GM18517 (cell line): Measurements from ENCODE around the gene EIF1.
"Not testable (repeated sequence)": the region's sequence is repeated elsewhere in the genome, so short reads cannot be mapped to it uniquely, and the experiment has no call there.

Source experiments
- ATAC-seq: cut with Tn5 transposase; IDR thresholded peaks from one replicate; pipeline ENCODE4 v1.9.1; 2021; ENCODE audit warnings: mild to moderate bottlenecking, moderate library complexity; ENCODE audit not compliant: unreplicated experiment

The EIF1 gene

DNA sequence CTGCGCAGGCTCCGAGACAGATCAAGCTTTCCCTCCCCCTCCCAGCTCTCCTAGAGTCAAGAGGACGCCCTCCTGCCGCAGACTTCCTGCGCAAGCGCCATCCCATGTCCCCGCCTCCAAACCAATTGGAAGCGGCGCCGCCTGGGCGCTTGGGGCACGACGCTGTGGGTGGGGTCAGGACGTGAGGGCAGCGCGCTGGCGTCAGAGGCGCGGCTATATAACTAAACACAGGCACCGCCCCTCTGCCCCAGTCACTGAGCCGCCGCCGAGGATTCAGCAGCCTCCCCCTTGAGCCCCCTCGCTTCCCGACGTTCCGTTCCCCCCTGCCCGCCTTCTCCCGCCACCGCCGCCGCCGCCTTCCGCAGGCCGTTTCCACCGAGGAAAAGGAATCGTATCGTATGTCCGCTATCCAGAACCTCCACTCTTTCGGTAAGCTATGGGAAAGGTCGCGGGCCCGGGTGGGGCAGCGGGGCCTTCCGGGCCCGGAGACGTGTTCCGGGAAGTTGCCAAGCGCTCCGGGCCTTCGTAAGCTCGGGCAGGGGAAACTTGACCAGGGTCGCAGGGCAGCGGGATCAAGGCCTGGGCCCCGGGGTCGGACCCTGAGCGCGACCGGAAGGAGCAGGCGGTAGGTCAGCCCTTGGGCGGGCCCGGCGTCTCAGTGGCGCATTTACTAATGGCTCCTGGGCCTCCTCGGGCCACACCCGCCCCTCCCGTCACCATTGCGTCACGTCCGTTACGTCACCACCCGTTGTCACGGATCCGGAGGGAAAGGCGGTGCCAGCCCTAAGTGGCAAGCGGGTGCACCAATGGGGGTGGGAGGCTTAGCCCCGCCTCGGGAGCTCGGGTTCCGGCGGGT lies at the start of gene EIF1:
EIF1 (plus strand) TSS at position 245 of the 856 bp plus-strand sequence; CDS start at position 399, 154 bp downstream.
- peak; percentile 71 for ATAC-seq

DNA sequence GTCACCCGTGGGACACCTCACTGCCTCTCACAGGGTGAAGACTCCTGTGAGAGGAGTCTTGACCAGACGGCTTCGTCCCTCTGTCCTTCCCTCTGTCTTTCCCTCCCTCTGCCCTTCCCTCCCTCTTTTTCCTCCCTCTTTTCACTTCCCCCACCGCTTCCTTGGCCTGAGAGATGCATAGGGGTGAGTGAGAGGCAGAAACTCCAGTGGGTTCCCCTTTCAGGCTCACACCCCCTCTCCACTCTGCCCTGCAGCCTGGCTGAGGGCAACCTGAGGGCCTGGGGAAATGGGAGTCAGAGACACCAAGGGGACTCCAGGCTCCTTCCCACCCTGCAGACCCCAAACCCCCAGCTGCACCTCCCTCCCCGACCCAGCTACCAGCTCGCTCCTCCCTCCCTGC lies 49.7 kb upstream of the EIF1 start:
- ATAC-seq, result no peak

DNA sequence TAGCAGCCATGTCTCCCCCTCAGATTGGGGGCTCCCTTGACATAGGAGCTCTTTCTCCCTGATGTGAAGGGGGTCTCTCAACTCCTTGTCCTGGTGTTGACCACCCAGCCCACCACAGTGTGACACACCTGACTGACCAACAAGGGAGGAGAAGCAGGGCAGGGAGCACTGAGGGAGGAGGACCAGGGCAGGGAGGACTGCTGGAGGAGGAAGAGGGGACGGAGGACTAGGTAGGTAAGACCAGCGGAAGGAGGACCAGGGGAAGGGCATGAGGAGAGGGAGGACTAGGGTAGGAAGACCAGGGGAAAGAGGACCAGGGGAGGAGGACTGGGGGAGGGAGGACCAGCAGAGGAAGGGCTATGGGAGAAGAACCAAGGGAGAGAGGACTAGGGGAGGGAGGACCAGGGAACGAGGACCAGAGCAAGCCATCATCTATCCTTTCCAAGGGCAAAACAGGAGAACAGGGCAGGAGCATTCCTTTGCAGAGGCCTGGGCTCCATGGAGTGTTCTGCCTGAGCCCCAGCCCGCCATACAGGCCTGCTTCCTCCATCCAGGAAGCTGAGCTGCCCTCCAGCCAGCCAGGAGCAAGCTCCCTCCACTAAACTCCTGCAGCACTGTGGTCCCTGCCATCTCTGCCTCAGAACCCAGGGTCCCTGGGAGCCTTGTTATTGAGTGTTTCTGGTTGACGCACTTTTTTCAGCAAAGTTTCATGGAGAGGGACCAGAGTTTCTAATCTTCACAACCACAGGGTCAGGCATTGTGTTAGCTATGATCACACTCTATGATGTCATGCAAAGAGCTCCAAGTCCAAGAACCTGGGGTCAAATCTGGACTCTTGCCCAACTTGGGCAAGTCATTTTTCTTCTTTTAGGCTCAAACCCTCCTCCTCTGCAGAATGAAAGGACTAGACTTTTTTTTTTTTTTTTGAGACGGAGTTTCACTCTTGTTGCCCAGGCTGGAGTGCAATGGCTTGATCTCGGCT lies 48.9 kb upstream of the EIF1 start:
- ATAC-seq, result no peak

DNA sequence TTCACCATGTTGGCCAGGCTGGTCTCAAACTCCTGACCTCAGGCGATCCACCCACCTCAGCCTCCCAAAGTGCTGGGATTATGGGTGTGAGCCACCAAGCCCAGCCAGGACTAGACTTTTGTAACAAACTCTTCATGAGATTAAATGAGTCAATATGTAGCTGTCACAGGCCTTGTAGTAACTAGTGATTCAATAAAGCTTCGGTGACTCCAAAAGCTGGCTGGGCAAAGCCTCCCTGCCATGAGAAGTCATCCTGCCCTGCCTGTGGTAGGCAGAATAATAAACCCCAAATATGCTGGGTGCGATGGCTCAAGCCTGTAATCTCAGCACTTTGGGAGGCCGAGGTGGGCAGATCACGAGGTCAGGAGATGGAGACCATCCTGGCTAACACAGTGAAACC lies 48.1 kb upstream of the EIF1 start:
- ATAC-seq, result not testable (repeated sequence)

DNA sequence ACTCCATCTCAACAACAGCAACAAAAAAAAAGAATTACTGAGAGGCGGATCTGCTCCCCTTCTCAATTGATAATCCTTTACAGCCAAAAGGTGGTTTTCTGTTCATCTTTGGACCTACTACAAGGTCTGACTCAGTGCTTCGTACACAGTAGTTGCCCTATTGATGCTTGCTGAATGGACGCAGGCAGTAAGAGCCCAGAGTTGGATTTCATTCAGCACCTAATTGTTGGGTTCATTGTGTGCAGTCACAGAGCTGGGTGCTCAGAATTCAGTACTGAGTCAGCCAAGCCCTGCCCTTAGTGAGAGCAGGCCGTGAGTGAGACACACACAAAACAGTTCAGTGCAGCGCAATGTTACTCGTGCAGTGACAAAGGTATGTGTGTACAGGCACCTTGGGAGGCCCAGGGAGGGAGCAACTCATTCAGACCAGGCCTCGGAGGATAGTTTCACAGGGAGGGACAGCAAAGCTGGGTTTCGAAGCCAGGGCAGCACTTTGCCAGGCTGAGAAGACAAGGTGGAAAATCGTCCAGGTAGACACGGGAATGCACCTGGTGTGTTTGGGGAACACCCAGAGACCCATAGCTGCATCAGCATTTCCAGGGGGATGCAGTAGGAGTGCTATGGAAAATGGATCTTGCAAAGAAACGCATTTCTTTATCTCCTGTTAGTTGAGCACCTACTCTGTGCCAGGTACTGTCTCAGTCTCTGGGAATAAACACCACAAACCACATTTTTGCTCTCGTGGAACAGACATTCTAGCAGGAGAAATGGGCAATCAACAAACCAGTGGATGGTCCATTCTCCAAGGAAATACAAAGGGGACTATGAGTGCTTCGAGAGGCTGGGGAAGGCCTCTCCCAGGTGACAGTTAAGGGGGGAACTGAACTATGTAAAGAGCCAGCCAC lies 46.2 kb upstream of the EIF1 start:
- ATAC-seq, result no peak

DNA sequence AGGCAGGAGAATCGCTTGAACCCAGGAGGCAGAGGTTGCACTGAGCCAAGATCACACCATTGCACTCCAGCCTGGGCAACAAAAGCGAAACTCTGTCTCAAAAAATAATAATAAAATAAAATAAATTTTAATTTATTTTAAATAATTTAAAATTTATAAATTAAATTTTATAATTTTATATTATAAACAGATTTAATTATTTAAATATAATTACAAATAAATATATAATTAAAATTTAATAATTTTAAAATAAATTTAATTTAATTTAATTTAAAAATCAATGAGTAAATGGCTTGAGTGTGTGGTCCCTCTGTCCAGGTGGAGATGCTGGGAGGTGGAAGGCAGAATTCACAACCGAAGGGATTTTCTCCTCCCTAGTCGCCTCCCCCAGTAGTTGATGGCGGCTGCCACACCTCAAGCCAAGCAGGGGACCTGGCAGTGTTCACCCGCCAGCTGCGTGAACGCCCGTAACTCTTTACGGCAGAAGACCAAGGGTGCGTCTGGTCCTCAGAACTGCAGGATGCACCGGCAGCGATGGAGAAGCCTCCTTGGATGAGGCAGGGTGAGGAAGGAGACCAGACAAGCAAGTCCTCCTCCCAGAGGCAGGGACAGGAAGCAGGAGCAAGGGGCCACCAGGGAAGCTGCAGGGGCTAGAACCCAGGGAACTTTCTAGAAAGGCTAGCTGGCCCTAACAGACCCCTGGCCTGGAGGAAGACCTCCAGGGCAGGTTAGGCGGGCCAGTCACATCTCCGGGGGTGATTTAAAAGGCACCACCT lies 41.5 kb upstream of the EIF1 start:
- no peak for ATAC-seq

DNA sequence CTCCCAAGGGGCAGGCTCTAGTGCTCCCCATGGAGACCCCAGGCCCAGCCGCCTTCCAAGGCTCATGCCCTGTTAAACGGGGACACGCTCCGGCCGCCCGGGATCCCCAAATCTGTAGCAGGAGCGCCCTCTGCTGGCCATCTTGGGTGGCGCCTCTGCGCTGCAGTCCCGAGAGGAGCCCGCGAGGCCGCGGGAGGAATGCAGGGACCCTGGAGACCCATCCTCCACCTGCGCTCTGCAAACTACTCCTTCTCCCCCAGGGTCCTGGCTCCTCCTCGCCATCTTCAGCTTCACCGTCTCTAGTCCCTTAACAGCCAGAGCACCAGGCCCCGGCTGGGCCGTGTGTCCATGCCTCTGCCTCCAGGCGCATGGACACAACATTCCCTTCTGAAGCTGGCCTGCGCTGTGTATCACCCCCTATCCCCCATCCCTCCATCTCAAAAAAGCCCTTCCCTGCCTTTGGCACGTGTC lies 40.7 kb upstream of the EIF1 start:
- ATAC-seq, result no peak

DNA sequence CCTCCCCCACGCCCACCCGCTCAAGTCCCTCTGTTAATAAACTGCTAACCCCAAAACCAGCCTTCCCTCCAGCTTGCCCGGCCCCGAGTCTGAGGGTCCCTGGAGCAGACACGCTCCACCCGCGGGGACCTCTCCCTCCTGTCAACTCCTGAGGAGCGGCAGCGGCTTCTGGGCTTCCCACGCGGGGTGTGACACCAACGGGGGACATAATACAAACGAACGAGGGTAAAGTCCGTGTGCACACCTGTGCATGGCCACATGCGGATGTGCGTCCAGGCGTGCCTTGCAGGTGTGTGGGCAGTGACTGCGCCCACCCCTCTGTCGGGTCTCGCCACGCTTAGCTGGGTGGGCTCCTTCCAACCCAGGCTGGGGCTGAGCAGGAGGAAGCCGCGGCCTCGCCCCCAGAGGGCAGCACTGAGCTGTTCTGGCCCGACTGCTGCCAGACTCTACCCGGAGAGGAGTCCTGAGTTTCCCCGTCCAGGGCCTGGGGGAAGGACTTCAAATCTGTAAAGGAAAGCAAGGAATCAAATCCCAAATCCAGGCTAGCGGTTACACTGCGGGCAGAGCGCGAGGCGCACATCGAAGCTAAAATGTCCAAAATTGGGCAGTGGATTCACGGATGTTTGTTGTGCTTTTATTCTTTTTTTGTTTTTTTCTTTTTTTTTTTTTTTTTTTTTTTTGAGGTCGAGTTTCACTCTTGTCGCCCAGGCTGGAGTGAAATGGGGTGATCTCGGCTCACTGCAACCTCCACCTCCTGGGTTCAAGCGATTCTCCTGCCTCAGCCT lies 40.1 kb upstream of the EIF1 start:
- no peak for ATAC-seq

DNA sequence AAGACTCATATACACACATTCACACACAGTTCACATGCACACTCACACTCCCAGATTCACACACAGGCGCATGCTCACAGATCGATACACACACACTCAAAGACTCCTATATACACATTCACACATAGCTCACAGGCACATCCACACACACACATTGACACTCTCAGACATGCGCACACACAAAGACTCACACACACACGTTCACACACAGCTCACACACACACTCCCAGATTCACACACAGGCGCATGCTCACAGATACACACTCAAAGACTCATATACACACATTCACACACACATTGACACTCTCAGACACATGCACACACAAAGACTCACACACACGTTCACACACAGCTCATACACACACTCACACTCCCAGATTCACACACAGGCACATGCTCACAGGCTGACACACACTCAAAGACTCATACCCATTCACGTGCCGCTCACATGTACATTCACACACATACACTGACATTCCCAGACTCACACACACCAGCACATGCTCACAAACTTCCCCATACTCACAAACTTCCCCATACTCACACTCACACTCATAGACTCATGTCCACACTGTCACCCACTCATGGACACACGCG lies 38.7 kb upstream of the EIF1 start:
- ATAC-seq, result no peak

DNA sequence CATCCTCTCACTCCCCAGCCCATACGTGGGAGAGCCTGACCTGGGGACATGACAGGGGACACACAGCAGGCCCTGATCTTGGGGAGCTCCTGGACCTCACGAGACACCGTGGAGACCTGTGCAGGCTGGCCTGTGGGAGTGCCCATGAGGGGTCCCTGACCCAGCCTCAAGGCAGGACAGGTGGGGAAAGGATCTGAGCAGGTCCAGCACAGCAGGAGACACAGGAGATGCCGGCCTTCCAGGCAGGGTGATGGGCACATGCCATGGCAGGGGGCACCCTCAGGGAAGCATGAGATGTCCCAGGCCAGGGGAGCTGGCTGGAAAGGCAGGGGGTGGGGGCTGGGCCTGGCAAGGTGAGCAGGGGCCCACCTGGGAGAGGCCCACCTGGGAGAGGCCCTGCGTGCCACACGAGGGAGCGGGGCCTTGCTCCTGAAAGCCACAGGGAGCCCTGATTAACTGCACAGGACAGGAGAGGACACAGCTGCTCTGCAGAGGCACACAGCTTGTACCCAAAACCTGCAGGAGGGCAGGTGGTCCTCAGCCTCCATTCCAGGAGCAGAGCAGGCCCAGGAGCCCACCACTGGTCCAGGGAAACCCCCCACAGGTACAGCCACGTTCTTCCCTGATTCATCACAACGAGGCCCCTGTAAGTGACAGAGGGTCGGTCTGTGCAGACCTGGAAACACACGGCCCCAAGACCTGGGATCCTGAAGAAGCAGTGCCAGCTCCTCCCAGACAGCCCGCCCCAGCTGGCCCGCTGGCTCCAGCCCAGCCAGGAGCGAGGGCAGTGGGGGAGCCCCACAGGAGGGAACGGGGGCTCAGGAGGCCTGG lies 37.7 kb upstream of the EIF1 start:
- ATAC-seq, result no peak

DNA sequence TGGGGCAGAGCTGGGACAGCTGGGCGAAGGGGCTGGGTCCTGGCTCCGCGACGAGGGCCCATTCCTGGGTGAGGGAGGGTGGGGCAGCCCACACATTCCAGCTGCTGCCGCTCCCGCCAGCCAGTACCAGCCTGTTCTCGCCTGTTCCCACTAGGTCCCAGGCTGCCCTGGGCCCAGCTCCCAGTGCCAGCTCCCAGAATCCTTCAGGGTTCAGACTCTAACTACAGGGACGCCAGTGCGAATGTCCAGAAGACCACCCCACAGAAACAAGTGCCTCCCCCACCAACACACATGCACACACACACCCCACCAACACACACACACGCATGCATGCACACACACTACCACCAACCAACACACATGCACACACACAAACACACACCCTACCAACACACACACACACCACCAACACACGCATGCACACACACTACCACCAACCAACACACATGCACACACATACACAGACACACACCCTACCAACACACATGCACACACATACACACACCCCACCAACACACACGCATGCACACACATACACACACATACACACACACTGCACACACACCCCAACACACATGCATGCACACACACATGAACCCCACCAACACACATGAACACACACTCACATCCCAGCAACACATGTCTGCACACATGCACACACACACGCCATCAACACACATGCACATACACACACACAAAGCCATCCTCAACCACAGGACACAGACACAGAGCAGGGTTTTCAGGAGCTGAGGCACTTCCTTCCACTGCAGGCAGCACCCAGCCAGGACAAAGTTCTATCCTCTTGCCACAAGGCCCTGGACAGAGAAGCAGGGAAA lies 36.8 kb upstream of the EIF1 start:
- ATAC-seq, result no peak

DNA sequence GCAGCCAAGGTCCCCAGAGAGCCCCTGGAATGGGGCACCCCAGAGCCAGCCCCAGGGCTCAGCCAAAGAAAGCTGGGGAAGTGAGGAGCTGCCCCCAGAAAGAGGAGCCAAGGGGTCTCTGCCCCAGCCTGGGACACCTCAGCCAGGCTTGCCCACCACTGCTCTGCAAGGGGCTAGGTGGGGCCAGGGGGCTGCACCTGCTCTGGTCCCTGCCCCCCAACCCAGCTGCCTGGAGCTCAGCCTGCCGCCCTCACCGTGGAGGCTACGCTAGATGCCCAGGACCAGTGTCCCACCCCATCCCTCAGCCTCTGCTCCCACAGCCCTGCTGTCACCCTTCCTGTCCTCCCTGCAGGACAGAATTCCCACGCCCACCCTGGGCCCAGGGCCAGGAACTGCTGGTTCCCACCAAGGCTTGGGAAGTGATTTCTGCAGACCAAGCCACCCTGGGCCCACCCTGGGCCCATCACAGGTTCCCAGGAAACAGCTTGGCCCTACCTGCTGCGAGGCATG lies 36.2 kb upstream of the EIF1 start:
- ATAC-seq, result no peak

DNA sequence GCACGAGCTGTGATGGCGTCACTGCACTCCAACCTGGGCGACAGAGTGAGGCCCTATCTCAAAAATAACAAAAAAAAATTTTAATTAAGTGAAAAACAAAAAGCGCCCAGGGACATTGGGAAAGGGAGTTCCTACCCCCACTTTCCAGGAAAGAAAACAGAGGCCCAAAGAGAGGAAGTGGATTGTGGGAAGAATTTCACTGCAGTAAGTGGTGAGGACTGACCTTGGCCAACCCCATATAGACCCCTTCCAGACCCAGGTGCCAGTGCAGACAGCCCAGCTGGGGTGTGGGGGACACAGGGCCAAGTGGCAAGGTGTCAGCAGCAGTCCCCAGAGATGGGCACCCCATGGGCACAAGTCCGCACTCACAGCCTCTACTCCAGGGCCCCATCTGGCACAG lies 35.3 kb upstream of the EIF1 start:
- no peak for ATAC-seq

DNA sequence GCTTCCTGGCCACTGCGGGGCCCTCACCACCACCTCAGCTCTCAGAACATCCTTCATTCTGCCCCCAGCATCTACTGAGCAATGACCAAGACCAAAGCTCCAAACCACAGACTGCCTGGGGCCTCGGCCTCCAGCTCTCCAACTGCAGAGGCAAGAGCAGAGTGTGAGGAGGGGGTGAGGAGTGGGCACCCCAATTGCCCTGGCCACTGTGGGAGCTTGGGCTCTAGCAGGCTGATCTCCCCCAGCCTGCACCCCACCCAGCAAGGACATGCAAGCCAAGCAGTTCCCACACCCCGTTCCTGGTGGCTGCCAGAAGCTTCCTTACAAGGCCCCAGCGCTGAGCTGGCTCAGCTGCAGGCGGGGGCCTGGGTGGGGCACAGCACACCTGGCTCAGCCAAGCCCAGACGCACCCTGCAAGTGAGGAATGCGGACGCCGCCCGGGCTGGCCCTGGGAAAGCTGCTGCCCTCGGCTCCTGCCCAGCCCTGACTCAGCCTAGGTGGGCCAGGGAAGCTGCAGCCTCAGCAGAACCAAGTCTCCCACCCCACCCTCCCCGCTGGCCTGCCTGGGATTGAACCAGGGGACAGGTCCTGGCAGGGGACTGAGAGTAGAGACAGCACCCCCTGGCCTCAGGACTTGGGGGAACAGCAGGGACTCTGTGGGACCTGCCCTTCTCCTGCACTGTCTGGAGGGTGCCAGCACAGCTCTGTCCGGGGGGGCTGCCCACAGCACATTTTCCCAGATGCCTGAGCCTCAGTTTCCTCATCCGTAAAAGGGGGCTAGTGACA lies 34.6 kb upstream of the EIF1 start:
- no peak for ATAC-seq

DNA sequence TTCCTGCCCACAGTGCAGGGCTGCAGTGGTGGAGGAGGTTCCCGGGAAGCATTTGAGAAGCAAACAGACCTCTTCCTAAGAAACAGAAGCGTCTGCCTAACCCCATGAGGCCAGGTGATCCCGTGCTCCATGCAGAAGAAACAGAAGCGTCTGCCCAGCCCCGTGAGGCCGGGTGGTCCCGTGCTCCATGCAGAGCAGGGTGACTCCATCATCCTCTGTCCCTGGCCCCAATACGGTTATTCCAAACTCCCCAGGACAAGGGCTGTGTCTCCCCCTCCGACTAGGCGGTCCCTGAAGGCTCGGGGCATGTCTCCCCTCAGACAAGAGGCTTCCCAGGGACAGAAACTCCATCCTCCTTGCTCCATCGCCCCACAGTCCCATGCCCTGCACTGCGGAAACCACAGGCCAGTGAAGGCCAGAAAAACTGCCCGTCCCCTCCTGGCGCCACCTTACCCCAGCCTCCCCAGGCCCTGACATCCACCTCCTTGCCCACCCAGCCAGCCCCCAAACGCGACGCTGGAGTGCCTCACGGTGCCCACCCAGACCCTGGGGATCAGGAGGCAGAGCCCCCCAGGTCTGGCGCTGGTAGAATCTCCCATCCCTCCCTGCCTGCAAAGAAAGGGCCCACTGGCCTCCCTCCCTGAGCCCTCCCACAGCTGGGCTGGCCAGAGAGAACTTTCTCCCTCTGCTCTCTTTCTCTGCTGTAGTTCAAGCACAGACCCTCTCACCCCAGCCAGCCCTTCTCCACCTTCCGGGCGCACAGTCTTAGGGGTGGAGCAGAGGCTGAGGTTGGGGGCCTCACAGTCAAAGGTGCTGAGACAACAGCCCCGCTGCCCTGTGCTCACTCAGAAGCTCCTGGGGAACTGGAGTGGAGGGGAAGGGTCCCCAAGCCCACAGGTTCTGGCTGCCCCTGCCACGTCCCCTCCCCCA lies 33.7 kb upstream of the EIF1 start:
- no peak for ATAC-seq
